NCI-H187 (cell line): Measurements from ENCODE around the gene FADS3.

Source experiments
- DNase-seq, 2 experiments: peaks; one replicate each; lab custom pipeline; 2025; lab: John Stamatoyannopoulos, UW

The FADS3 gene

DNA sequence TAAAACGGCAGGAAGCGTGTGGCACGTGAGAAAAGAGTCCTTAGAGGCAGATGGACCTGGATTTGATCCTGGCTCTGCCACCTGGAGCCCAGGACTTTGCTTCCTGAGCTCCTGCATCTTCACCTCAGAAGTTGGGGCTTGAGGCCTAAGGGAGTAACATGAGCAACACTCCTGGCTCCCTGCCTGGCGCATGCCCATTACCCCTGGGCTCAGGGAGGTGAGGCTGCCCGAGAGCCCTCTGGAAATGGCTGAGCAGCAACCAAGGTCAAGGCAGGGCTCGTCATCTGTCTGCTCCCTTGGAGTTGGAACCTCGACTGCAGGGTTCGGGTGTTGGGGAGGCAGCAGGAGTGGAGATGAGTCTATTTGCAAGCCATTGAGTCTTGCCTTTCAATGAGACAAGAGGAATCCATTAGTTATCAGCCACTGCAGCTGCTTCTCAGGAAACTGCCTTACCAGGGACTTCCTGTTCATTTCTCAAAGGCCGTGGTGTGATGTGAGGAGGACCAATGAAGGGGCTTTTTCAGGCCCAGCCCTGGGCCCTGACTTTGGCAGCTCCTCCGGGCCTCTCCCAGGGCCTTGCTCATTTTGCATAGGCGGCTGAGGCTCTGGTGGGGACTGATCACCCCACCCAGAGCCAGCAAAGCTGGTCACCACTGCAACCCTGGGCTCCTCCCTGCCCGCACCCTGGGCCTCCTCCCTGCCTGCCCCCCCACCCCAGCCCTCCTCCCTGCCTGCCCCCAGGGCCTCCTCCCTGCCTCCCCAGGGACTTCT is 56.9 kb downstream of the FADS3 start:
- no peak for DNase-seq

- DNase-seq: no peak
These were observed 57.4 kb downstream of the FADS3 start for GRCh38 chr11:61833926-61834277.

- no peak for DNase-seq
These were observed 57.9 kb downstream of the FADS3 start for GRCh38 chr11:61833471-61833870.

DNA sequence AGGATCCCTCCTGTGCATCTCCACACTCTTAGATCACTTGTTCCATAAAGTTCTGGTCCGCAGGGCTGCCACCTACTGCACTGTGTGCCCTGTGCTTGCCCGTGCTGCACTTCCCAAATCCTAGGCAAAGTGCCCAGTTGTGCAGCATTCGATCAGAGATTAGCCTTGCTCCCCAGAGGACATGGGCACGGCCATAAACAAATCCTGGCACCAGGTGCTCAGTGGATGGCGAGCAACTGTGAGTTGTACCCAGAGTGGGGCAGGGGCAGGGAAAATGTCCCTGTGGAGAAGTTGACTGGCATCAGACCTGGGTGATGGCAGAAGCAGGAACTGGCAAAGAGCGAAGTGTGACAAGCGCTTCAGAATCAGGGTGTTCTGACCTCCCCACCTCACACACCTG is 58.6 kb downstream of the FADS3 start:
- DNase-seq: no peak

DNA sequence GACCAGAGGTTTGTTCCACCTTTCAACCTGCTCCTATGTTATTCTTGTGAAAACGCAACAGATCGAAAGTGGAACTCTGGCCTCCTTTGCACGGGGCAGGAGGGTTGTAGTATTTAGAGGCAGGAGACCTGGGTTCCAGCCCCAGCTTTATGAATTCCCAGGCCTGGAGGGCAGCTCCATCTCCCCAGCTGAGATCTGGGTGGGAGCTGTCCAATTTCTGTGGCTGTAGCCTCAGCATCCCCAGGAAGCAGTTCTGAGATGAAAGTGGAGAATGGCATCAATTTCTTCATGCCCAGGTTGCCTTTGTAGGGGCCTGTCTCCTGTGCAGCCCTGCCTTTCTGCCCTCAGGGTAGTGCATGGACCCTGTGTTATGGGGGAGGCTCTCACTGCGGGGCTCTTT is 59.1 kb downstream of the FADS3 start:
- no peak for DNase-seq

- no peak for DNase-seq
These were observed 60.9 kb downstream of the FADS3 start for GRCh38 chr11:61830237-61831105.

DNA sequence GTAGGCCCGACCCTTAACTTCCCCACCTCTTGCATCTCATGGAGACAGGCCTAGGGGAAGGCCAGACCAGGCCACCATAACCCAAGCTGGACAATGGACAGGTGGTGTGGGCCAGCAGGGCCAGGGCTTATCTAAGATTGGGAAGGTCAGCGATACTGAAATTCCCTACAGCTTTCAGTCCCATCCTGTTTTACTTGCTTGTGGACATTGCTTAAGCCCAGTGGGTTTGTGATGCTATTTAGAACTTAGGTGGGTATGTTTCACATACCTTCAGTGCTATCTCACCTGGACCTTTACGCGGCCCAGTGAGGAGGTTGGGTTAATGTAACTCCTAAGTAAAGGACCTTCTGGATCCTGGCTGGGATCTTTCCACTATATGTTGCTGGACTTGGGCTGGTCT is 61.5 kb downstream of the FADS3 start:
- DNase-seq: no peak

DNA sequence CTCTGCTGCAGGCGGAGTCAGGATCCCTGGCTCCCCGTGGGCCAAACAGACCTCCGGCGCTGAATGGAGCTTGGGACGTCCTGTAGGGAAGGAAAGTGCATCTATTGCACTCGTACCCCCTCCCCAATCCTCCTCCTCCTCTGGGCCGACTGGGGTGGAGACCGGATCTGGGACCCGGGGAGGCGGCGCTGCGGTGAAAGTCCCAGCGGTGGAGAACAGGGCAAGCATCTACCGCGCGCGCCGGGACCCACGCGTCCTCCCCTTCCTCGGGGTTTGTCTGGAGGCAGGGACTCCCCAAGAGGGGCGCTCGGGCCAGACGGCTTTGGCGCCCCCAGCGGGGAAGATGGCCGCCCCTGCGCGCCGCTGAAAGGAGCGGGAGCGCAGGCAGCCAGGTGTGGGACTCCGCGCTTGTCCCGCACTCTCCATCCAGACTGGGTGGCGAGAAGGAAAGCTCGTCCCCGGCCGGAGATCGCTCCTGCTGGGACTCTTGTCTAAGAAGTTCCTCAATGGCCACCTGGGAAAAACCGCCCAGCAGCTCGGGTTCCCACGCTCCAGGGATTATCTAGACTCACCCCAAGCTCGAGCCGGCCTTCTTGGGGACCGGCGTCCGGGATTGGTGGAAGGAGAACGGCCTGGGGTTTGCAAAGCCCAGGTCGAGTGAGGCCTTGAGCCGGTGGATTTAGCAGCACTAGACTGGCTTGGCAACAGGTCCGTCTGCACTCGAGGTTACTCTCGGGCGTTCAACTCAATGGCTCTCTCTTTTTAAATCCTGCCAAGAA is 62.5 kb downstream of the FADS3 start:
- DNase-seq: peak; percentile 12 to 18

DNA sequence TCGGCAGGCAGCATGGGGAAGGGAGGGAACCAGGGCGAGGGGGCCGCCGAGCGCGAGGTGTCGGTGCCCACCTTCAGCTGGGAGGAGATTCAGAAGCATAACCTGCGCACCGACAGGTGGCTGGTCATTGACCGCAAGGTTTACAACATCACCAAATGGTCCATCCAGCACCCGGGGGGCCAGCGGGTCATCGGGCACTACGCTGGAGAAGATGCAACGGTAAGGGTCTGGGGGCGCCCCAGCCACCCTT is 63.0 kb downstream of the FADS3 start:
- no peak for DNase-seq

GRCh38 chr11:61827571-61828378 is 63.6 kb downstream of the FADS3 start, which contains the start of gene FADS2:
TSS of gene FADS2 (plus strand) at chr11:61828300. CDS start at chr11:61828391, 91 bp downstream.
- DNase-seq: peak; percentile 87 to 93

DNA sequence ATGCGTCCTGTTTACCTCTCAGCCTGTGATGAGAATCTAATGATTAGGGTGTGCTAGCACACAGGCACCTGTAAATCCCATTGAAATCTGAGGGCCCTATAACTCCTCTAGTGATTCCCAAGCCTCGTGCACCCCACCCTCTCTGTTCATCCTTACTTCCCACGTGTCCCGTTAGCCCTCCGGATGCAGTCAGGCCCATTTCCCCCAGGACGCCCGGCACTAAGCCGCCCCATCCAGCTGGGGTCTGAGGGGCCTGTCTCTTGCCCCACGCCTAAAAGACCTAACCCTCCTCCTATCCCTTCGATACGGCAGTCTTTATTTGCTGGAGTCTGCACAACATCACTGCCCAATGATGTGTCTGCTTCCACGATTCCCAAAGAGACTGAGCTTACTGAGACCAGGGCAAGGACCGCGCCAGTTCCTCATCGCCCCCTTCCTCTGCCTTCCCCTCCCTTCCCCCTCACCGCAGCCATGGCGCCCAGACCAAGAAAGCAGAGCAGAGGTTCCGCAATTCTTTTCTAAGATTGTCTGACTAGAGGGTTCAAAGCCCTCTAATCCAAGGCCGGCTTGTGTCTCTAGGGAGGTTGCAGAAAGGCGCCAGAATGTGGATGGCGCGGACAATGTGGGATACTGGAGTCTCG is 64.3 kb downstream of the FADS3 start:
- DNase-seq: no peak
